ENCODE measurements around the gene CAPN2.
A peak's percentile ranks its signal among the peaks of the same experiment; 100 is the strongest.

DNA sequence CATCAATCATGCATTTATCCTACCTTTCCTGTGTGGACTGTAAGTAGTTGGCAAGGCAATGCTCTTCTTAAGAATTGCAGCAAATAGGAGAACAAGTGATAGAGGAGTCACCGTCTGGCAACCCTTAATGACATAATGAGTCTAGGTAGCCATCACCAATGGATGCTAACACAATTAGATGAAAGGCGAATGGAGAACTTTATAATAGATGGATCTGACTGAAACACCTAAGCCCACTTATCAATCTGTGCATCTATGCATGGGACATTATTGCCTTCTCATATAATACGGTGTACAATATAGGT is 27.9 kb upstream of the CAPN2 start:
- TF ChIP-seq, protein P1, sequence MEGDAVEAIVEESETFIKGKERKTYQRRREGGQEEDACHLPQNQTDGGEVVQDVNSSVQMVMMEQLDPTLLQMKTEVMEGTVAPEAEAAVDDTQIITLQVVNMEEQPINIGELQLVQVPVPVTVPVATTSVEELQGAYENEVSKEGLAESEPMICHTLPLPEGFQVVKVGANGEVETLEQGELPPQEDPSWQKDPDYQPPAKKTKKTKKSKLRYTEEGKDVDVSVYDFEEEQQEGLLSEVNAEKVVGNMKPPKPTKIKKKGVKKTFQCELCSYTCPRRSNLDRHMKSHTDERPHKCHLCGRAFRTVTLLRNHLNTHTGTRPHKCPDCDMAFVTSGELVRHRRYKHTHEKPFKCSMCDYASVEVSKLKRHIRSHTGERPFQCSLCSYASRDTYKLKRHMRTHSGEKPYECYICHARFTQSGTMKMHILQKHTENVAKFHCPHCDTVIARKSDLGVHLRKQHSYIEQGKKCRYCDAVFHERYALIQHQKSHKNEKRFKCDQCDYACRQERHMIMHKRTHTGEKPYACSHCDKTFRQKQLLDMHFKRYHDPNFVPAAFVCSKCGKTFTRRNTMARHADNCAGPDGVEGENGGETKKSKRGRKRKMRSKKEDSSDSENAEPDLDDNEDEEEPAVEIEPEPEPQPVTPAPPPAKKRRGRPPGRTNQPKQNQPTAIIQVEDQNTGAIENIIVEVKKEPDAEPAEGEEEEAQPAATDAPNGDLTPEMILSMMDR (IDR thresholded peaks at IDR 0.05 in 8 of 11, conservative IDR thresholded peaks at IDR 0.05 in 3 of 11), result peak in 1 of 11 experiments; percentile 24
- TF ChIP-seq POLR2A (IDR thresholded peaks at IDR 0.05), result no peak

Data from spleen (tissue), 7 donors.